Panc1 (cell line): Measurements from ENCODE around the gene AGBL1. TPM values are rescaled to one million over a fixed set of nuclear protein-coding genes. Genes with fewer than 3 reads are reported as not detected.

Experiments
- ATAC-seq: fragments of 200-7000 bp; cut with Tn5 transposase; 2 replicates; pipeline ENCODE4 v1.9.1; 2020; ENCODE audit warnings: mild to moderate bottlenecking, moderate library complexity
- BruUV-seq: library from RNA; stranded (reverse); fragments of 400-500 nt; replicated peaks from 2 replicates; lab custom pipeline; 2021; lab: Mats Ljungman, UMichigan
- CTCF ChIA-PET: fragments of 300-600 bp; sonication (Branson Sonifier 250); formaldehyde crosslinking; loops from one replicate; lab custom pipeline; 2022; ENCODE audit warnings: antibody characterized with exemption; lab: Charles Lee
- POLR2A ChIA-PET: fragments of 300-600 bp; sonication (Branson Sonifier 250); formaldehyde crosslinking; loops from one replicate; lab custom pipeline; 2022; ENCODE audit warnings: antibody characterized with exemption; lab: Charles Lee
- DNase-seq: peaks from one replicate; pipeline ENCODE4 v3.0.0-alpha.2; 2010; ENCODE audit warnings: low read depth, low spot score
- H3K27ac ChIP-seq: 2 replicates; pipeline ENCODE4 v1.5.1; 2011; ENCODE audit warnings: mild to moderate bottlenecking, low read length, inconsistent platforms
- H3K27me3 ChIP-seq: fragments of 200-500 bp; sonication (Bioruptor generic); 2 replicates; pipeline ENCODE4 v1.6.0; 2014; ENCODE audit warnings: low read length, inconsistent platforms; ENCODE audit not compliant: control insufficient read depth, insufficient read depth
- H3K36me3 ChIP-seq: fragments of 200-500 bp; sonication (Bioruptor generic); 2 replicates; pipeline ENCODE4 v1.5.1; 2014; ENCODE audit warnings: inconsistent platforms, mild to moderate bottlenecking, low read length, moderate library complexity; ENCODE audit not compliant: control insufficient read depth, insufficient read depth
- H3K4me1 ChIP-seq: 2 replicates; pipeline ENCODE4 v1.5.1; 2011; ENCODE audit warnings: inconsistent platforms, mild to moderate bottlenecking, low read length, moderate library complexity; ENCODE audit not compliant: control insufficient read depth, insufficient read depth
- H3K4me3 ChIP-seq, 2 experiments: 2 replicates each; pipeline ENCODE4 v1.5.1; 2011 to 2012; ENCODE audit warnings: low read depth in 2 of 2, low read length in 2 of 2, mild to moderate bottlenecking in 2 of 2, inconsistent platforms in 1 of 2, moderate library complexity in 1 of 2
- H3K9me3 ChIP-seq: fragments of 200-500 bp; sonication (Bioruptor generic); 2 replicates; pipeline ENCODE4 v1.5.1; 2014; ENCODE audit warnings: low read depth, mild to moderate bottlenecking, inconsistent platforms, low read length, moderate library complexity; ENCODE audit not compliant: control insufficient read depth, insufficient read depth
- POLR2AphosphoS5 ChIP-seq: IDR thresholded peaks from 2 replicates; pipeline ENCODE4 v1.6.1; 2012; ENCODE audit warnings: mild to moderate bottlenecking, low read depth, low read length, moderate library complexity
- SIN3A ChIP-seq: IDR thresholded peaks from 2 replicates; pipeline ENCODE4 v1.6.1; 2012; ENCODE audit warnings: low read depth, mild to moderate bottlenecking, low read length, moderate library complexity, borderline replicate concordance; ENCODE audit not compliant: insufficient read depth
- TCF7L2 ChIP-seq: IDR thresholded peaks from 2 replicates; pipeline ENCODE4 v1.6.1; 2011; ENCODE audit warnings: mild to moderate bottlenecking, low read depth, low read length, inconsistent platforms
- in situ Hi-C: cut with HindIII; loops from 2 replicates; pipeline ENCODE4 v1.10.0; 2016; ENCODE audit warnings: low sequenced_read_pairs, low pct_unique_long_range_greater_than_20kb
- intact Hi-C: fragments of 100-400 bp; cut with micrococcal nuclease; formaldehyde crosslinking; loops from one replicate; pipeline ENCODE4 v1.10.0; 2022; ENCODE audit not compliant: unreplicated experiment
- total RNA-seq: library from RNA; stranded (reverse); gene quantifications from one replicate; pipeline ENCODE4 v1.2.1, GENCODE V29; 2021; ENCODE audit not compliant: unreplicated experiment
- TF ChIP-seq, protein P1 (sequence below), 2 experiments: IDR thresholded peaks; 2 replicates each; pipeline ENCODE4 v1.6.1; 2011 to 2012; ENCODE audit warnings: low read depth in 2 of 2, control low read depth in 1 of 2, low read length in 1 of 2, mild to moderate bottlenecking in 1 of 2, moderate library complexity in 1 of 2; ENCODE audit not compliant: insufficient read depth in 1 of 2
- TF ChIP-seq, protein P2 (sequence below): fragments of 450-650 bp; IDR thresholded peaks from 2 replicates; pipeline ENCODE4 v1.5.1; 2017; ENCODE audit warnings: mild to moderate bottlenecking

AGBL1 gene
- total RNA-seq, 1 experiment from 2014 or later = not detected

- in situ Hi-C loops = no loop called here
- ChIA-PET CTCF (no interaction called here), POLR2A (no interaction called here)
- H3K4me3 ChIP-seq = no peak overlapping the region
- H3K9me3 ChIP-seq = no peaks in the 10 kb centered on the region
- no peak for DNase-seq
- H3K36me3 ChIP-seq = no peaks in the 10 kb centered on the region
- no TSS peak for BruUV-seq
- TF ChIP-seq, protein P1, sequence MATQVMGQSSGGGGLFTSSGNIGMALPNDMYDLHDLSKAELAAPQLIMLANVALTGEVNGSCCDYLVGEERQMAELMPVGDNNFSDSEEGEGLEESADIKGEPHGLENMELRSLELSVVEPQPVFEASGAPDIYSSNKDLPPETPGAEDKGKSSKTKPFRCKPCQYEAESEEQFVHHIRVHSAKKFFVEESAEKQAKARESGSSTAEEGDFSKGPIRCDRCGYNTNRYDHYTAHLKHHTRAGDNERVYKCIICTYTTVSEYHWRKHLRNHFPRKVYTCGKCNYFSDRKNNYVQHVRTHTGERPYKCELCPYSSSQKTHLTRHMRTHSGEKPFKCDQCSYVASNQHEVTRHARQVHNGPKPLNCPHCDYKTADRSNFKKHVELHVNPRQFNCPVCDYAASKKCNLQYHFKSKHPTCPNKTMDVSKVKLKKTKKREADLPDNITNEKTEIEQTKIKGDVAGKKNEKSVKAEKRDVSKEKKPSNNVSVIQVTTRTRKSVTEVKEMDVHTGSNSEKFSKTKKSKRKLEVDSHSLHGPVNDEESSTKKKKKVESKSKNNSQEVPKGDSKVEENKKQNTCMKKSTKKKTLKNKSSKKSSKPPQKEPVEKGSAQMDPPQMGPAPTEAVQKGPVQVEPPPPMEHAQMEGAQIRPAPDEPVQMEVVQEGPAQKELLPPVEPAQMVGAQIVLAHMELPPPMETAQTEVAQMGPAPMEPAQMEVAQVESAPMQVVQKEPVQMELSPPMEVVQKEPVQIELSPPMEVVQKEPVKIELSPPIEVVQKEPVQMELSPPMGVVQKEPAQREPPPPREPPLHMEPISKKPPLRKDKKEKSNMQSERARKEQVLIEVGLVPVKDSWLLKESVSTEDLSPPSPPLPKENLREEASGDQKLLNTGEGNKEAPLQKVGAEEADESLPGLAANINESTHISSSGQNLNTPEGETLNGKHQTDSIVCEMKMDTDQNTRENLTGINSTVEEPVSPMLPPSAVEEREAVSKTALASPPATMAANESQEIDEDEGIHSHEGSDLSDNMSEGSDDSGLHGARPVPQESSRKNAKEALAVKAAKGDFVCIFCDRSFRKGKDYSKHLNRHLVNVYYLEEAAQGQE (IDR thresholded peaks at IDR 0.05; ENCODE audit: insufficient read depth in 1 of 2, low read depth in 2 of 2, low read length in 1 of 2) = no peak
- TF ChIP-seq POLR2AphosphoS5 = no peak
- TF ChIP-seq SIN3A = no peak
- TF ChIP-seq TCF7L2 = no peak
- TF ChIP-seq, protein P2, sequence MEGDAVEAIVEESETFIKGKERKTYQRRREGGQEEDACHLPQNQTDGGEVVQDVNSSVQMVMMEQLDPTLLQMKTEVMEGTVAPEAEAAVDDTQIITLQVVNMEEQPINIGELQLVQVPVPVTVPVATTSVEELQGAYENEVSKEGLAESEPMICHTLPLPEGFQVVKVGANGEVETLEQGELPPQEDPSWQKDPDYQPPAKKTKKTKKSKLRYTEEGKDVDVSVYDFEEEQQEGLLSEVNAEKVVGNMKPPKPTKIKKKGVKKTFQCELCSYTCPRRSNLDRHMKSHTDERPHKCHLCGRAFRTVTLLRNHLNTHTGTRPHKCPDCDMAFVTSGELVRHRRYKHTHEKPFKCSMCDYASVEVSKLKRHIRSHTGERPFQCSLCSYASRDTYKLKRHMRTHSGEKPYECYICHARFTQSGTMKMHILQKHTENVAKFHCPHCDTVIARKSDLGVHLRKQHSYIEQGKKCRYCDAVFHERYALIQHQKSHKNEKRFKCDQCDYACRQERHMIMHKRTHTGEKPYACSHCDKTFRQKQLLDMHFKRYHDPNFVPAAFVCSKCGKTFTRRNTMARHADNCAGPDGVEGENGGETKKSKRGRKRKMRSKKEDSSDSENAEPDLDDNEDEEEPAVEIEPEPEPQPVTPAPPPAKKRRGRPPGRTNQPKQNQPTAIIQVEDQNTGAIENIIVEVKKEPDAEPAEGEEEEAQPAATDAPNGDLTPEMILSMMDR = no peak
- no peak overlapping the region for H3K27ac ChIP-seq
- 0 out of 2 replicates have a peak, but pooled peaks cover 2% of the 10 kb centered on the region for H3K27me3 ChIP-seq
- no peak for ATAC-seq
- intact Hi-C loops = loop anchor here (10.0 kb wide), 3 partner anchors 286 to 1544 kb away; no protein-coding TSS in a partner anchor
- no peaks in the 10 kb centered on the region for H3K4me1 ChIP-seq
Observed at GRCh38 chr15:86911022-86911421, 831.4 kb downstream of the AGBL1 start.

DNA sequence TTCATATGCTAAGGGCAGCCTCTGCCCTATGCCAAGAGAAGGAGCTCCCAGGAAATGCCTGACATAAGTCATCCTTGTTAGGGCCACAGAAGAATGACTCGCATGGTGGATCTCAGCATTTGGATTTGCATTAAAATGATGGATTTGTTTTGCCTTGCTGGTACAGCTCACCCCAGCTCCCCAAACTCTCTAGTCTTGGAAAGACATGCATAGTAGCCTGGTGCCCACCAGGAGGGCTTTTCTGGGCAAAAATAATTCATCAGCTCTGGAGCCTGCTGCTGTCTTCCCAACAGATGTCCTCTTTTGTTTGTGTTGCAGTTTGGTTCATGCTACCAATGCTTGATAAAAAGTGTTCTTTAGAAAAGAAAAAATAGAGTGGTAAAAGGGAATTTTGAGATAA is 833.0 kb downstream of the AGBL1 start:
- no TSS peak for BruUV-seq
- in situ Hi-C loops (no loop called here), intact Hi-C loops (loop anchor here (10.0 kb wide), 3 partner anchors 288 to 1542 kb away; no protein-coding TSS in a partner anchor)
- H3K4me3 ChIP-seq = no peak overlapping the region
- CTCF ChIA-PET = no interaction called here
- H3K9me3 ChIP-seq = no peaks in the 10 kb centered on the region
- no peaks in the 10 kb centered on the region for H3K4me1 ChIP-seq
- H3K27ac ChIP-seq = no peak overlapping the region
- ATAC-seq = no peak
- H3K27me3 ChIP-seq = 0 out of 2 replicates have a peak, but pooled peaks cover 2% of the 10 kb centered on the region
- DNase-seq = no peak
- no peaks in the 10 kb centered on the region for H3K36me3 ChIP-seq
- POLR2A ChIA-PET = no interaction called here
- TF ChIP-seq, protein P1 (IDR thresholded peaks at IDR 0.05; ENCODE audit: insufficient read depth in 1 of 2, low read depth in 2 of 2, low read length in 1 of 2) = no peak
- TF ChIP-seq POLR2AphosphoS5 (no peak), TCF7L2 (no peak), SIN3A (no peak)
- TF ChIP-seq, protein P2 = no peak
